WERI-Rb-1 (cell line): Measurements from ENCODE around the gene DUSP12.

ENCODE experiments used
- DNase-seq: peaks from one replicate; pipeline ENCODE4 v3.0.0-alpha.2; 2020
- H3K27ac ChIP-seq: fragments of 250-450 bp; sonication (Bioruptor Pico); 2 replicates; pipeline ENCODE4 v1.5.1; 2020; ENCODE audit warnings: mild to moderate bottlenecking, moderate library complexity
- H3K27me3 ChIP-seq: fragments of 250-450 bp; sonication (Bioruptor Pico); 2 replicates; pipeline ENCODE4 v1.5.1; 2021; ENCODE audit warnings: mild to moderate bottlenecking, low read depth, moderate library complexity; ENCODE audit not compliant: insufficient read depth, severe bottlenecking
- H3K36me3 ChIP-seq: fragments of 250-450 bp; sonication (Bioruptor Pico); 2 replicates; pipeline ENCODE4 v1.5.1; 2020; ENCODE audit warnings: mild to moderate bottlenecking, moderate library complexity
- H3K4me3 ChIP-seq: 2 replicates; pipeline ENCODE4 v1.5.1; 2011; ENCODE audit warnings: low read depth, mild to moderate bottlenecking, control low read depth, low read length
- H3K9me3 ChIP-seq: fragments of 250-450 bp; sonication (Bioruptor Pico); 2 replicates; pipeline ENCODE4 v1.5.1; 2021; ENCODE audit warnings: mild to moderate bottlenecking, moderate library complexity; ENCODE audit not compliant: severe bottlenecking
- CTCF ChIP-seq: IDR thresholded peaks from 2 replicates; pipeline ENCODE4 v1.5.1; 2011; ENCODE audit warnings: low read depth, mild to moderate bottlenecking, control low read depth, inconsistent platforms, low read length

Gene DUSP12

DNA sequence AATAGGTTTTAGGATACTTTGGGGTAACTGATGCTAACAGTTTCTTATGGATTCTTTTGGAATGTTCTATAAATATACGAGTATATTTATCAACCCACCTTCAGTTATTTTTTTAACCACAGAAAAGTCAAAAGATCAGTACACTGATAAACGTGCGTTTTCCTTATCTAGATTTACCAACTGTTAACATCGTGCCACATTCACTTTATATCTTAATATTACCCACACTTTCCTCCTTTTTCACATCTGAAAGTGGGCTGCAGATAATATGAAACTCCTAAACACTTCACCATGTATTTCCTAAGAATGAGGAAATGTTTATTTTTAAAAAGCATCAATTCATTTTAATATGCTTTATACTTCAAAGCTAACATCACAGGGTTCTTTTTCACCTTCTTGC lies 24.2 kb downstream of the DUSP12 start:
- no peak for TF ChIP-seq CTCF
- no peak overlapping the region for H3K27ac ChIP-seq
- H3K36me3 ChIP-seq = peaks cover 7% of the 10 kb centered on the region
- no peaks in the 10 kb centered on the region for H3K27me3 ChIP-seq
- DNase-seq = no peak
- no peak overlapping the region for H3K4me3 ChIP-seq
- no peaks in the 10 kb centered on the region for H3K9me3 ChIP-seq

DNA sequence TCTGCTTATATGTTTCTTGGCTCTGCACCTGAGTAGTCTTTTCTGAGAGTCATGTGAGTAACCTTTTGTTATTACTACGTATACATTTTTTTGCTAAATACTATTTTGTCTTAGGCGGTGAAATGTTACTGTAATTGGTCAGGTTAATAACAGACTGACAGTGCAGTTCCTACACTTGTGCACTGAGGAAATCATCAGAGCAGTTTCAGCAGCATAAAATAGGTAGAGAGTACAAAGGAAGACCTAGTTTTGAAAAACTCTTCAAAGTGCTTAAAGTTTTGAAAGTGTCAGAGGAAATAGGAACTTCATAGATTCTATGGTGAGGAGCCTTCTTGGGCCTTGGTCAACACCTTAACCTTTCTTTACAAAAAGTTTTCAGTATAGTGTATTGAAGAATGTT lies 27.7 kb downstream of the DUSP12 start:
- no peak for DNase-seq
- no peak for TF ChIP-seq CTCF
- H3K27me3 ChIP-seq = no peaks in the 10 kb centered on the region
- no peak overlapping the region for H3K27ac ChIP-seq
- peaks cover 26% of the 10 kb centered on the region for H3K36me3 ChIP-seq
- H3K4me3 ChIP-seq = no peak overlapping the region
- no peaks in the 10 kb centered on the region for H3K9me3 ChIP-seq

DNA sequence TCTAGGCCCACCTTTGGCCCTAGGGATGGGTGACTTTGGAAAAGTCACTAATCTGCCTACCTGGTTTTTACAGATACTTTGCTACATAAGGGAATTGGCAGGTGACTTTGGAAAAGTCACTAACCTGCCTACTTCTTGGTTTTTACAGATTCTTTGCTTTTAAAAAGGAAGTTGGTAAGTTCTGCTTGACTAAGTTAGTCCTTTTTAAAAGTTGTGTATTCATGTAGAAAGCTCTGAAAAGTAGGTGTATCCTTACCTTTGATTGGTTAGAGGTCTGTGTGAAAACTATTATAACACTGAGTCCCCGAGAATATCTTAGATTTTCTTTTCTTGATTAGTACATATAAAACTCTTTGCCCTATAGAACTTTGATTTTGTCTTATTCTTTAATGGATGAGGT lies 28.9 kb downstream of the DUSP12 start:
- Histone ChIP-seq H3K9me3 (no peaks in the 10 kb centered on the region), H3K4me3 (no peak overlapping the region), H3K27me3 (no peaks in the 10 kb centered on the region), H3K27ac (no peak overlapping the region), H3K36me3 (peaks cover 31% of the 10 kb centered on the region)
- no peak for DNase-seq
- TF ChIP-seq CTCF = no peak

DNA sequence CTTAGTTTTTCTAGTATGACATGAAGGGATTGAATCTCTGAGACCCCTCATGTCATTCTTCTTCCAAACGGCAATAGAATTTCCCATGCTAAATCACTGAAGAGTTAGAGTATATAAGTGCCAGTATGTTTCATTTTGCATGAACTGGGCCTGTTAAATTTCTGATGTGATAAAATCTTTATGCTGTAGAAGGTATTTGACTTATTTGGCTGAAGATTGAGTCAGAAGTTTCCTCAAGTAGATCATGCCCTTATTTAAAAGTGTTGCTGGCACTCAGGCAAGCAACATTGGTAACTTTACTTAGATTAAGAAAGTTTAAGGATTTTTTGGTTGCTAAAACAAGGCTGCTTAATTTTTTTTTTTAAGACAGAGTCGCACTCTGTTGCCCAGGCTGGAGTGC lies 29.8 kb downstream of the DUSP12 start:
- Histone ChIP-seq H3K36me3 (peaks cover 40% of the 10 kb centered on the region), H3K4me3 (no peak overlapping the region), H3K27ac (no peak overlapping the region), H3K27me3 (no peaks in the 10 kb centered on the region), H3K9me3 (no peaks in the 10 kb centered on the region)
- no peak for TF ChIP-seq CTCF
- no peak for DNase-seq

DNA sequence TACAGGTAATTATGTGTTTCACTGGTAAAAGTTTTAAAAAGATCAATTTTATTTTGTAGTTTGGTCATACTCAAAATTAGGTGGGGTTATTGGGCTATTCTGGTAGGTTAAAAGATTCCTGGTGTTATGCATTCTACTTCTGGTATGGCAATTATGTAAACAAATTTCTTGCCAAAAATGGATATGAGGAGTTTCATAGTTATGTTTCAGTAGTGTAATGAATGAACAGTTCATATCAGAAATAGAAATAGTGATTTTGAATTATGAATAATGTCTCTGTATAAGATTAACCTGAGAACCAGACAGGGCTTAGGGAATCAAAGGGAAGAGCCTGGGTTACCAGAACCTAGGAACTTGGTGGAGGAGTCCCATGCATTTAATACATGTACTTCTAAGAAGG lies 32.4 kb downstream of the DUSP12 start:
- no peaks in the 10 kb centered on the region for H3K27me3 ChIP-seq

More for the DNA sequence above, 32.4 kb downstream of the DUSP12 start:
- DNase-seq = no peak
- TF ChIP-seq CTCF = no peak
- no peak overlapping the region for H3K4me3 ChIP-seq
- no peaks in the 10 kb centered on the region for H3K9me3 ChIP-seq
- H3K36me3 ChIP-seq = peaks cover 60% of the 10 kb centered on the region
- H3K27ac ChIP-seq = no peak overlapping the region
